HepG2 (cell line): Measurements from ENCODE around the gene TTC31. TPM values are rescaled to one million over a fixed set of nuclear protein-coding genes. Genes with fewer than 3 reads are reported as not detected.

Experiments
- CREB1 ChIP-seq, 2 experiments: fragments of 450-650 bp in 1 of 2; IDR thresholded peaks; 2 replicates each; pipeline ENCODE4 v1.6.1; 2016 to 2017; ENCODE audit warnings: control low read depth in 1 of 2, mild to moderate bottlenecking in 1 of 2, missing compliant biosample characterization in 1 of 2, missing genetic modification characterization in 1 of 2
- EP300 ChIP-seq, 3 experiments: sonication (generic) in 1 of 3; formaldehyde crosslinking in 1 of 3; IDR thresholded peaks; 2 replicates each; pipeline versions ENCODE4 v1.5.1 to v1.6.1; 2011 to 2020; ENCODE audit warnings: low read depth in 2 of 3, low read length in 2 of 3, borderline replicate concordance in 1 of 3, improper control_type of control experiment in 1 of 3, mild to moderate bottlenecking in 1 of 3, missing genetic modification reagents in 1 of 3, moderate library complexity in 1 of 3
- KDM5B ChIP-seq: sonication (generic); formaldehyde crosslinking; IDR thresholded peaks from 2 replicates; pipeline ENCODE4 v1.4.0; 2020; ENCODE audit warnings: missing genetic modification reagents, mild to moderate bottlenecking, borderline replicate concordance
- RXRB ChIP-seq: IDR thresholded peaks from 2 replicates; pipeline ENCODE4 v1.6.1; 2016; ENCODE audit warnings: borderline replicate concordance, missing genetic modification reagents, missing compliant biosample characterization
- THAP11 ChIP-seq: IDR thresholded peaks from 2 replicates; pipeline ENCODE4 v1.6.1; 2016; ENCODE audit warnings: missing biosample characterization, missing genetic modification reagents
- ZNF17 ChIP-seq: sonication (generic); formaldehyde crosslinking; IDR thresholded peaks from 2 replicates; pipeline ENCODE4 v1.5.0; 2020; ENCODE audit warnings: mild to moderate bottlenecking, missing genetic modification reagents
- ZNF441 ChIP-seq: sonication (generic); formaldehyde crosslinking; IDR thresholded peaks from 2 replicates; pipeline ENCODE4 v1.7.0; 2021; ENCODE audit warnings: missing genetic modification reagents, borderline replicate concordance
- ZNF556 ChIP-seq: sonication (generic); formaldehyde crosslinking; IDR thresholded peaks from 2 replicates; pipeline ENCODE4 v1.4.0; 2020; ENCODE audit warnings: mild to moderate bottlenecking, missing genetic modification reagents, borderline replicate concordance
- ZNF558 ChIP-seq: sonication (generic); formaldehyde crosslinking; IDR thresholded peaks from 2 replicates; pipeline ENCODE4 v1.9.0; 2022; ENCODE audit warnings: mild to moderate bottlenecking, missing genetic modification reagents, borderline replicate concordance
- polyA plus RNA-seq, 8 experiments: library from polyadenylated mRNA; depleted of rRNA in 3 of 8; stranded (reverse) in 7 of 8; unstranded in 1 of 8; fragments of >200 nt; fragmentation: Illumina TruSeq in 4 of 8; extraction: Trizol in 4 of 8; gene quantifications; 2 replicates each; pipeline versions ENCODE4 v1.2.1 to v1.2.3, GENCODE V29; 2011 to 2016; ENCODE audit warnings: low read depth in 4 of 8, missing spikeins in 1 of 8, mixed read lengths in 1 of 8; ENCODE audit not compliant: insufficient read depth in 1 of 8
- total RNA-seq, 5 experiments: library from RNA; depleted of rRNA; stranded (reverse); fragments of >200 nt; fragmentation: Illumina TruSeq; extraction: Trizol; gene quantifications; 2 replicates each; pipeline ENCODE4 v1.2.3, GENCODE V29; 2016; ENCODE audit warnings: low read depth in 1 of 5
- TF ChIP-seq, protein P1 (sequence below): sonication (generic); formaldehyde crosslinking; IDR thresholded peaks from 2 replicates; pipeline ENCODE4 v1.4.0; 2020; ENCODE audit warnings: missing genetic modification reagents
- TF ChIP-seq, protein P2 (sequence below): sonication (generic); formaldehyde crosslinking; conservative IDR thresholded peaks from 2 replicates; pipeline ENCODE4 v1.8.1; 2023; ENCODE audit warnings: missing genetic modification reagents
- TF ChIP-seq, protein P3 (sequence below): sonication (generic); formaldehyde crosslinking; IDR thresholded peaks from 2 replicates; pipeline ENCODE4 v1.4.0; 2020; ENCODE audit warnings: missing genetic modification reagents
- TF ChIP-seq, protein P4 (sequence below): IDR thresholded peaks from 2 replicates; pipeline ENCODE4 v1.6.1; 2016; ENCODE audit warnings: low read depth, control low read depth
- TF ChIP-seq, protein P5 (sequence below): sonication (generic); formaldehyde crosslinking; IDR thresholded peaks from 2 replicates; pipeline ENCODE4 v1.8.1; 2023; ENCODE audit warnings: mild to moderate bottlenecking, inconsistent platforms, moderate library complexity, missing genetic modification reagents, borderline replicate concordance

The TTC31 gene
- total and polyA plus RNA-seq, 2 of the 13 experiments (the other 11 are each of a cell fraction or from before 2014, with no cell fraction given) = 28.3 to 39.5 TPM

DNA sequence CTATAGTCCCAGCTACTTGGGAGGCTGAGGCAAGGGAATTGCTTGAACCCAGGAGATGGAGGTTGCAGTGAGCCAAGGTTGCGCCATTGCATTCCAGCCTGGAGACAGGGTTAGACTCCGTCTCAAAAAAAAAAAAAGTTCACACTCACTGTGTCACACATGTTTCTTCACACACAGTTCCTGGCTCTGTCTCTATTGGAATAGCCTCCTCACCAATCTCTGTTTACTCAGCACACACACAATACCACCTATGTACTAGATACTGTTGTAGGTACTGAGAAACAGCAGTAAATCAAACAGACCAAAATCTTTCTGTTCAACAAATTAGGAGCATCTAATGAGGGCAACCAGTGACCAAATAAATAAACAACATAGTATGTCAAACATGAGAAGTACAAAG, 3.3 kb downstream of the TTC31 start (continued):
- TF ChIP-seq ZNF558 (CRISPR knock-in tag) (no peak), ZNF17 (CRISPR knock-in tag) (no peak), ZNF556 (no peak), CREB1 (IDR thresholded peaks at IDR 0.05) (0 out of 2 replicates have a peak, but pooled peaks have one; percentile 15), CREB1 (CRISPR knock-in tag; IDR thresholded peaks at IDR 0.05) (0 out of 2 replicates have a peak, but pooled peaks have one; percentile 11), ZNF441 (CRISPR knock-in tag) (peak; percentile 88), THAP11 (CRISPR knock-in tag) (0 out of 2 replicates have a peak, but pooled peaks have one; percentile 34), KDM5B (CRISPR knock-in tag) (no peak), EP300 (IDR thresholded peaks at IDR 0.05; ENCODE audit: low read depth in 2 of 2, low read length in 2 of 2) (peak in 1 of 2 experiments; percentile 73; a peak in 1 of 4 replicates), EP300 (CRISPR knock-in tag; IDR thresholded peaks at IDR 0.05; ENCODE audit: borderline replicate concordance) (peak; percentile 41; the same call in 1 of the 2 replicates), RXRB (CRISPR knock-in tag) (0 out of 2 replicates have a peak, but pooled peaks have one; percentile 20)
- TF ChIP-seq, protein P1, sequence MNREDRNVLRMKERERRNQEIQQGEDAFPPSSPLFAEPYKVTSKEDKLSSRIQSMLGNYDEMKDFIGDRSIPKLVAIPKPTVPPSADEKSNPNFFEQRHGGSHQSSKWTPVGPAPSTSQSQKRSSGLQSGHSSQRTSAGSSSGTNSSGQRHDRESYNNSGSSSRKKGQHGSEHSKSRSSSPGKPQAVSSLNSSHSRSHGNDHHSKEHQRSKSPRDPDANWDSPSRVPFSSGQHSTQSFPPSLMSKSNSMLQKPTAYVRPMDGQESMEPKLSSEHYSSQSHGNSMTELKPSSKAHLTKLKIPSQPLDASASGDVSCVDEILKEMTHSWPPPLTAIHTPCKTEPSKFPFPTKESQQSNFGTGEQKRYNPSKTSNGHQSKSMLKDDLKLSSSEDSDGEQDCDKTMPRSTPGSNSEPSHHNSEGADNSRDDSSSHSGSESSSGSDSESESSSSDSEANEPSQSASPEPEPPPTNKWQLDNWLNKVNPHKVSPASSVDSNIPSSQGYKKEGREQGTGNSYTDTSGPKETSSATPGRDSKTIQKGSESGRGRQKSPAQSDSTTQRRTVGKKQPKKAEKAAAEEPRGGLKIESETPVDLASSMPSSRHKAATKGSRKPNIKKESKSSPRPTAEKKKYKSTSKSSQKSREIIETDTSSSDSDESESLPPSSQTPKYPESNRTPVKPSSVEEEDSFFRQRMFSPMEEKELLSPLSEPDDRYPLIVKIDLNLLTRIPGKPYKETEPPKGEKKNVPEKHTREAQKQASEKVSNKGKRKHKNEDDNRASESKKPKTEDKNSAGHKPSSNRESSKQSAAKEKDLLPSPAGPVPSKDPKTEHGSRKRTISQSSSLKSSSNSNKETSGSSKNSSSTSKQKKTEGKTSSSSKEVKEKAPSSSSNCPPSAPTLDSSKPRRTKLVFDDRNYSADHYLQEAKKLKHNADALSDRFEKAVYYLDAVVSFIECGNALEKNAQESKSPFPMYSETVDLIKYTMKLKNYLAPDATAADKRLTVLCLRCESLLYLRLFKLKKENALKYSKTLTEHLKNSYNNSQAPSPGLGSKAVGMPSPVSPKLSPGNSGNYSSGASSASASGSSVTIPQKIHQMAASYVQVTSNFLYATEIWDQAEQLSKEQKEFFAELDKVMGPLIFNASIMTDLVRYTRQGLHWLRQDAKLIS (CRISPR knock-in tag) = no peak
- TF ChIP-seq, protein P2, sequence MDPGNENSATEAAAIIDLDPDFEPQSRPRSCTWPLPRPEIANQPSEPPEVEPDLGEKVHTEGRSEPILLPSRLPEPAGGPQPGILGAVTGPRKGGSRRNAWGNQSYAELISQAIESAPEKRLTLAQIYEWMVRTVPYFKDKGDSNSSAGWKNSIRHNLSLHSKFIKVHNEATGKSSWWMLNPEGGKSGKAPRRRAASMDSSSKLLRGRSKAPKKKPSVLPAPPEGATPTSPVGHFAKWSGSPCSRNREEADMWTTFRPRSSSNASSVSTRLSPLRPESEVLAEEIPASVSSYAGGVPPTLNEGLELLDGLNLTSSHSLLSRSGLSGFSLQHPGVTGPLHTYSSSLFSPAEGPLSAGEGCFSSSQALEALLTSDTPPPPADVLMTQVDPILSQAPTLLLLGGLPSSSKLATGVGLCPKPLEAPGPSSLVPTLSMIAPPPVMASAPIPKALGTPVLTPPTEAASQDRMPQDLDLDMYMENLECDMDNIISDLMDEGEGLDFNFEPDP = no peak
- TF ChIP-seq, protein P3, sequence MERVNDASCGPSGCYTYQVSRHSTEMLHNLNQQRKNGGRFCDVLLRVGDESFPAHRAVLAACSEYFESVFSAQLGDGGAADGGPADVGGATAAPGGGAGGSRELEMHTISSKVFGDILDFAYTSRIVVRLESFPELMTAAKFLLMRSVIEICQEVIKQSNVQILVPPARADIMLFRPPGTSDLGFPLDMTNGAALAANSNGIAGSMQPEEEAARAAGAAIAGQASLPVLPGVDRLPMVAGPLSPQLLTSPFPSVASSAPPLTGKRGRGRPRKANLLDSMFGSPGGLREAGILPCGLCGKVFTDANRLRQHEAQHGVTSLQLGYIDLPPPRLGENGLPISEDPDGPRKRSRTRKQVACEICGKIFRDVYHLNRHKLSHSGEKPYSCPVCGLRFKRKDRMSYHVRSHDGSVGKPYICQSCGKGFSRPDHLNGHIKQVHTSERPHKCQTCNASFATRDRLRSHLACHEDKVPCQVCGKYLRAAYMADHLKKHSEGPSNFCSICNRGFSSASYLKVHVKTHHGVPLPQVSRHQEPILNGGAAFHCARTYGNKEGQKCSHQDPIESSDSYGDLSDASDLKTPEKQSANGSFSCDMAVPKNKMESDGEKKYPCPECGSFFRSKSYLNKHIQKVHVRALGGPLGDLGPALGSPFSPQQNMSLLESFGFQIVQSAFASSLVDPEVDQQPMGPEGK (CRISPR knock-in tag) = no peak
- TF ChIP-seq, protein P4, sequence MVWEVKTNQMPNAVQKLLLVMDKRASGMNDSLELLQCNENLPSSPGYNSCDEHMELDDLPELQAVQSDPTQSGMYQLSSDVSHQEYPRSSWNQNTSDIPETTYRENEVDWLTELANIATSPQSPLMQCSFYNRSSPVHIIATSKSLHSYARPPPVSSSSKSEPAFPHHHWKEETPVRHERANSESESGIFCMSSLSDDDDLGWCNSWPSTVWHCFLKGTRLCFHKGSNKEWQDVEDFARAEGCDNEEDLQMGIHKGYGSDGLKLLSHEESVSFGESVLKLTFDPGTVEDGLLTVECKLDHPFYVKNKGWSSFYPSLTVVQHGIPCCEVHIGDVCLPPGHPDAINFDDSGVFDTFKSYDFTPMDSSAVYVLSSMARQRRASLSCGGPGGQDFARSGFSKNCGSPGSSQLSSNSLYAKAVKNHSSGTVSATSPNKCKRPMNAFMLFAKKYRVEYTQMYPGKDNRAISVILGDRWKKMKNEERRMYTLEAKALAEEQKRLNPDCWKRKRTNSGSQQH (CRISPR knock-in tag) = no peak
- TF ChIP-seq, protein P5, sequence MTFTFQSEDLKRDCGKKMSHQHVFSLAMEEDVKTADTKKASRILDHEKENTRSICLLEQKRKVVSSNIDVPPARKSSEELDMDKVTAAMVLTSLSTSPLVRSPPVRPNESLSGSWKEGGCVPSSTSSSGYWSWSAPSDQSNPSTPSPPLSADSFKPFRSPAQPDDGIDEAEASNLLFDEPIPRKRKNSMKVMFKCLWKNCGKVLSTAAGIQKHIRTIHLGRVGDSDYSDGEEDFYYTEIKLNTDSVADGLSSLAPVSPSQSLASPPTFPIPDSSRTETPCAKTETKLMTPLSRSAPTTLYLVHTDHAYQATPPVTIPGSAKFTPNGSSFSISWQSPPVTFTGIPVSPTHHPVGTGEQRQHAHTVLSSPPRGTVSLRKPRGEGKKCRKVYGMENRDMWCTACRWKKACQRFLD (CRISPR knock-in tag) = no peak
